LNCaP clone FGC (cell line): ENCODE data around the gene HOOK2.

ENCODE experiments used
- DNase-seq: peaks from one replicate; pipeline ENCODE4 v3.0.0-alpha.2; 2011; ENCODE audit warnings: low read depth
- H3K4me3 ChIP-seq: 2 replicates; pipeline ENCODE4 v1.5.1; 2011; ENCODE audit warnings: mild to moderate bottlenecking, low read depth, low read length, control low read depth
- CTCF ChIP-seq: IDR thresholded peaks from 2 replicates; pipeline ENCODE4 v1.5.1; 2012; ENCODE audit warnings: mild to moderate bottlenecking; ENCODE audit not compliant: control insufficient read depth, insufficient read depth; ENCODE audit errors: extremely low read depth

HOOK2 gene

GRCh38 chr19:12792051-12792852 lies 16.9 kb upstream of the HOOK2 start:
- peak overlapping the region; percentile 86 for H3K4me3 ChIP-seq
- TF ChIP-seq CTCF: no peak
- peak; percentile 58 for DNase-seq

GRCh38 chr19:12791345-12792050 lies 16.1 kb upstream of the HOOK2 start, which contains the start of gene JUNB:
JUNB (plus strand) TSS chr19:12791486; CDS start chr19:12791772, 286 bp downstream.
- peak within 1 kb of the TSS; percentile 86 for H3K4me3 ChIP-seq
- TF ChIP-seq CTCF: no peak
- peak; percentile 87 for DNase-seq

- TF ChIP-seq CTCF: no peak
- H3K4me3 ChIP-seq: peak overlapping the region; percentile 86
- DNase-seq: no peak
Observed at GRCh38 chr19:12790628-12791344, 15.4 kb upstream of the HOOK2 start.

GRCh38 chr19:12789904-12790619 lies 14.7 kb upstream of the HOOK2 start:
- DNase-seq: no peak
- no peak for TF ChIP-seq CTCF
- no peak overlapping the region for H3K4me3 ChIP-seq

- TF ChIP-seq CTCF: no peak
- H3K4me3 ChIP-seq: no peak overlapping the region
- no peak for DNase-seq
Observed at GRCh38 chr19:12789098-12789903, 13.9 kb upstream of the HOOK2 start.

GRCh38 chr19:12788682-12789097 lies 13.3 kb upstream of the HOOK2 start:
- no peak overlapping the region for H3K4me3 ChIP-seq
- no peak for TF ChIP-seq CTCF
- no peak for DNase-seq
